Panc1 (cell line): ENCODE measurements around the gene GPD2. TPM values are rescaled to one million over a fixed set of nuclear protein-coding genes. Genes with fewer than 3 reads are reported as not detected.
"Not testable (repeated sequence)": the region's sequence is repeated elsewhere in the genome, so short reads cannot be mapped to it uniquely, and the experiment has no call there.

Experiments
- ATAC-seq: fragments of 200-7000 bp; cut with Tn5 transposase; 2 replicates; pipeline ENCODE4 v1.9.1; 2020; ENCODE audit warnings: mild to moderate bottlenecking, moderate library complexity
- BruUV-seq: library from RNA; stranded (reverse); fragments of 400-500 nt; replicated peaks from 2 replicates; lab custom pipeline; 2021; lab: Mats Ljungman, UMichigan
- CTCF ChIA-PET: fragments of 300-600 bp; sonication (Branson Sonifier 250); formaldehyde crosslinking; loops from one replicate; lab custom pipeline; 2022; ENCODE audit warnings: antibody characterized with exemption; lab: Charles Lee
- POLR2A ChIA-PET: fragments of 300-600 bp; sonication (Branson Sonifier 250); formaldehyde crosslinking; loops from one replicate; lab custom pipeline; 2022; ENCODE audit warnings: antibody characterized with exemption; lab: Charles Lee
- DNase-seq: peaks from one replicate; pipeline ENCODE4 v3.0.0-alpha.2; 2010; ENCODE audit warnings: low read depth, low spot score
- H3K27ac ChIP-seq: 2 replicates; pipeline ENCODE4 v1.5.1; 2011; ENCODE audit warnings: mild to moderate bottlenecking, low read length, inconsistent platforms
- H3K27me3 ChIP-seq: fragments of 200-500 bp; sonication (Bioruptor generic); 2 replicates; pipeline ENCODE4 v1.6.0; 2014; ENCODE audit warnings: low read length, inconsistent platforms; ENCODE audit not compliant: control insufficient read depth, insufficient read depth
- H3K36me3 ChIP-seq: fragments of 200-500 bp; sonication (Bioruptor generic); 2 replicates; pipeline ENCODE4 v1.5.1; 2014; ENCODE audit warnings: inconsistent platforms, mild to moderate bottlenecking, low read length, moderate library complexity; ENCODE audit not compliant: control insufficient read depth, insufficient read depth
- H3K4me1 ChIP-seq: 2 replicates; pipeline ENCODE4 v1.5.1; 2011; ENCODE audit warnings: inconsistent platforms, mild to moderate bottlenecking, low read length, moderate library complexity; ENCODE audit not compliant: control insufficient read depth, insufficient read depth
- H3K4me3 ChIP-seq, 2 experiments: 2 replicates each; pipeline ENCODE4 v1.5.1; 2011 to 2012; ENCODE audit warnings: low read depth in 2 of 2, low read length in 2 of 2, mild to moderate bottlenecking in 2 of 2, inconsistent platforms in 1 of 2, moderate library complexity in 1 of 2
- H3K9me3 ChIP-seq: fragments of 200-500 bp; sonication (Bioruptor generic); 2 replicates; pipeline ENCODE4 v1.5.1; 2014; ENCODE audit warnings: low read depth, mild to moderate bottlenecking, inconsistent platforms, low read length, moderate library complexity; ENCODE audit not compliant: control insufficient read depth, insufficient read depth
- CTCF ChIP-seq: fragments of 450-650 bp; IDR thresholded peaks from 2 replicates; pipeline ENCODE4 v1.5.1; 2017; ENCODE audit warnings: mild to moderate bottlenecking
- POLR2AphosphoS5 ChIP-seq: IDR thresholded peaks from 2 replicates; pipeline ENCODE4 v1.6.1; 2012; ENCODE audit warnings: mild to moderate bottlenecking, low read depth, low read length, moderate library complexity
- REST ChIP-seq, 2 experiments: IDR thresholded peaks; 2 replicates each; pipeline ENCODE4 v1.6.1; 2011 to 2012; ENCODE audit warnings: low read depth in 2 of 2, control low read depth in 1 of 2, low read length in 1 of 2, mild to moderate bottlenecking in 1 of 2, moderate library complexity in 1 of 2; ENCODE audit not compliant: insufficient read depth in 1 of 2
- SIN3A ChIP-seq: IDR thresholded peaks from 2 replicates; pipeline ENCODE4 v1.6.1; 2012; ENCODE audit warnings: low read depth, mild to moderate bottlenecking, low read length, moderate library complexity, borderline replicate concordance; ENCODE audit not compliant: insufficient read depth
- TCF7L2 ChIP-seq: IDR thresholded peaks from 2 replicates; pipeline ENCODE4 v1.6.1; 2011; ENCODE audit warnings: mild to moderate bottlenecking, low read depth, low read length, inconsistent platforms
- in situ Hi-C: cut with HindIII; loops from 2 replicates; pipeline ENCODE4 v1.10.0; 2016; ENCODE audit warnings: low sequenced_read_pairs, low pct_unique_long_range_greater_than_20kb
- intact Hi-C: fragments of 100-400 bp; cut with micrococcal nuclease; formaldehyde crosslinking; loops from one replicate; pipeline ENCODE4 v1.10.0; 2022; ENCODE audit not compliant: unreplicated experiment
- total RNA-seq: library from RNA; stranded (reverse); gene quantifications from one replicate; pipeline ENCODE4 v1.2.1, GENCODE V29; 2021; ENCODE audit not compliant: unreplicated experiment

The GPD2 gene
- total RNA-seq, 1 experiment from 2014 or later: 27.5 TPM

GRCh38 chr2:156615836-156616322 is 179.7 kb downstream of the GPD2 start:
- ATAC-seq (no peak), DNase-seq (no peak)
- no peaks in the 10 kb centered on the region for H3K9me3 ChIP-seq
- H3K4me1 ChIP-seq: no peaks in the 10 kb centered on the region
- CTCF ChIA-PET: no interaction called here
- POLR2A ChIA-PET: no interaction called here
- no peaks in the 10 kb centered on the region for H3K27me3 ChIP-seq
- TF ChIP-seq POLR2AphosphoS5 (no peak), SIN3A (no peak), REST (IDR thresholded peaks at IDR 0.05; ENCODE audit: insufficient read depth in 1 of 2, low read depth in 2 of 2, low read length in 1 of 2) (no peak), TCF7L2 (no peak), CTCF (no peak)
- no peak overlapping the region for H3K4me3 ChIP-seq
- no TSS peak for BruUV-seq
- H3K27ac ChIP-seq: no peak overlapping the region
- intact Hi-C loops (no loop called here), in situ Hi-C loops (no loop called here)
- H3K36me3 ChIP-seq: no peaks in the 10 kb centered on the region

GRCh38 chr2:156618071-156618470 is 181.9 kb downstream of the GPD2 start:
- ATAC-seq, DNase-seq, H3K4me3 ChIP-seq, intact Hi-C loops, CTCF ChIA-PET, H3K9me3 ChIP-seq, in situ Hi-C loops, POLR2A ChIA-PET, H3K27ac ChIP-seq, H3K27me3 ChIP-seq, BruUV-seq, H3K36me3 ChIP-seq, H3K4me1 ChIP-seq: not testable (repeated sequence)

- H3K9me3 ChIP-seq: no peaks in the 10 kb centered on the region
- TF ChIP-seq CTCF (no peak), REST (IDR thresholded peaks at IDR 0.05; ENCODE audit: insufficient read depth in 1 of 2, low read depth in 2 of 2, low read length in 1 of 2) (no peak)
- no TSS peak for BruUV-seq
- POLR2A ChIA-PET: no interaction called here
- intact Hi-C loops: no loop called here
- H3K36me3 ChIP-seq: no peaks in the 10 kb centered on the region
- H3K4me1 ChIP-seq: no peaks in the 10 kb centered on the region
- no peak for ATAC-seq
- in situ Hi-C loops: no loop called here
- H3K27ac ChIP-seq: no peak overlapping the region
- no peak overlapping the region for H3K4me3 ChIP-seq
- no peaks in the 10 kb centered on the region for H3K27me3 ChIP-seq
- no peak for DNase-seq
- CTCF ChIA-PET: no interaction called here
These were observed 182.9 kb downstream of the GPD2 start for GRCh38 chr2:156619021-156619539.
